Cardiac septum (tissue), 1 donor: ENCODE measurements around the gene FZD4. TPM values are rescaled to one million over a fixed set of nuclear protein-coding genes. Genes with fewer than 3 reads are reported as not detected.

Source experiments
- total RNA-seq: library from RNA; stranded (reverse); fragmentation: NEBNext Ultra II Directional; extraction: Animal tissue kit (Norgen Biotek cat#: 25700); gene quantifications from one replicate; pipeline ENCODE4 v1.2.1, GENCODE V29; 2021
- donor health status: DM: no; HTN: no; CAD: no.

FZD4 gene
- total RNA-seq, 1 donor from 2014 or later: 14.4 TPM

Other genes starting within 250 kb of the FZD4 start
- gene PRSS23, start 154.9 kb downstream of the FZD4 start, total RNA-seq: 20.7 TPM
- 6.4 TPM for gene TMEM135, start 82.5 kb upstream of the FZD4 start, total RNA-seq